NCI-H1436 treated with DMSO at 0.1 percent for 48 hours (cell line): ENCODE results near the gene CARD10.

Experiments
- DNase-seq: peaks from one replicate; lab custom pipeline; 2025; lab: John Stamatoyannopoulos, UW

CARD10 gene

DNA sequence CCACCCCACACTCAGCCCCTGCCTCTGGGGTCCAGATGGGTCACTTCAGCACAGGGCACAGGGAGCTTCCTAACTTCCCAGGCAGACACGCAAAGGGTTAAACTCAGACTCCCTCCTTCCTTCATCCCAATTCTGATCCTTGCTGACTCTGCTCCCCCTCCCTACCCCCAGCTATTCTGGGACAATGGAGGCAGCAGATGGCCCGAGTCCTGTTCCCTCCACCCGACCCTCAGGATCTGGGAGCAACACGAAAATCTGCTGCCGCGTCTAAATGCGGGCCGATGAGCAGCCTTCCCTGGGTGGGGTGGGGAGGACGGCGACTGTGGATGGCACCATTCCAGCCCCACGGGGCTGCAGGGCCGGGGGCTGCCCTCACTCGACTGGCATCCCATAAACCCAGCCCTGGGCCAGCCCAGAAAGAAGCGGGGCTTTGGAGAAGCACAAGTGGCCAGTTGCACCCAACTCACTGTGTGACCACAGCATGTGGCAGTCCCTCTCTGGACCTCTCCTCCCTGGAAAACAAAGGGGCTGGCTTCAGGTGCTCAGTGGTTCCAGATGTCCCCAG is 51.7 kb downstream of the CARD10 start:
- DNase-seq = no peak

DNA sequence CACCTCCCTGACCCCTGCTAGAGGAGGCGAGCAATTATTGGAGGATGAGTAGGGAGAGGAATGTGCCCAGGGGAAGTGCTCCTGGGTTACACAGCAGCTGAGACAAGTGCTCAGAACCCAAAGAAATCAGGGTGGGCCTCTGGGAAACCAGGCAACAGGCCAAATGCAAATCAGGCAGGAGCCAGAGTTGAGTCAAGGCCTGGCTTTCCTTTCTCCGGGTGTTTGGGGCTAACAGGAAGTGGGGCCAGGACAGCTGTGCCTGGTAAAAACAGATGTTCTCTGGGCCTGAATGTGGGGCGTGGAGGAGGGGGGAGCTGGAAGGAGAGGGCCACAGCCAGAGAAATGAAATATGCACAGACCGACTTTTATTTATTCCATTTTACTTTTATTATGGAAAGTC is 55.0 kb downstream of the CARD10 start:
- no peak for DNase-seq

GRCh38 chr22:37462983-37463382 is 56.2 kb downstream of the CARD10 start:
- DNase-seq = no peak

DNA sequence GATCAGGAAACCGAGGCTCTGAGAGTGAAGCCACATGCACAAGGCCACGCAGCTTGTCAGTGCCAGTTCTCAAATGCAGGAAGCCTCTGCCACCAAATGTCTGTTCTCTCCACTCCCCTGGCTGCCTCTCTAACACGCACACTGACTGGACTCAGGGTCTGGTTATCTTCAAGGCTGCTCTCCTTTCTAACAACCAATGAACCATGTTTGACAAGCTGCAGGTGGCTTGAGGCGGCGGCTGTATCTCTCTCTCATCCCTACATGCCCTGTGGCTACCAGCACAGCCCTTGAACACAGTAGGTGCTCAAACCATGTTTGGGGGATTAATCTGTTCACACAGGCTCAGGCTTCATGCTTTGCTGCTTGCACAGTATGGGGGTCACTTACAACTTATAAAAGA is 56.8 kb downstream of the CARD10 start:
- DNase-seq = no peak

DNA sequence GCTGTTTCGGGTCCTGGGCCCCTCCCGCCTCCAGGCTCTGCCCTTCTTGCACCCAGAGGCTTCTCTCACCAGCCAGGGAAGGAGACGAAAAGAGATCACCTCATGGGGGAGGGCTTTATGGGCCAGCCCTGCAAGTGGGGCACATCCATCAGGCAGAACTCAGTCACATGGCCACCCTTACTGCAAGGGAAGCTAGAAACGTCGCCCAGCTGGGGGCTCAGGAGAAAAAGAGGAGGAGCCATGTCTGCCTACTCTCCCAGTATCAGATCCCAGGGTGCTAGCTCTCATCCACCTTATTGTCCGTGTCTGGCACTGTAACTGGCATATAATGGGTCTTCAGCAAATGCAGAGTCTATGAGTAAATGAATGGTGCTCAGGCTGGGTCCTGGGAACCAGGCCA is 57.3 kb downstream of the CARD10 start:
- no peak for DNase-seq

GRCh38 chr22:37460684-37461083 is 58.5 kb downstream of the CARD10 start:
- no peak for DNase-seq

DNA sequence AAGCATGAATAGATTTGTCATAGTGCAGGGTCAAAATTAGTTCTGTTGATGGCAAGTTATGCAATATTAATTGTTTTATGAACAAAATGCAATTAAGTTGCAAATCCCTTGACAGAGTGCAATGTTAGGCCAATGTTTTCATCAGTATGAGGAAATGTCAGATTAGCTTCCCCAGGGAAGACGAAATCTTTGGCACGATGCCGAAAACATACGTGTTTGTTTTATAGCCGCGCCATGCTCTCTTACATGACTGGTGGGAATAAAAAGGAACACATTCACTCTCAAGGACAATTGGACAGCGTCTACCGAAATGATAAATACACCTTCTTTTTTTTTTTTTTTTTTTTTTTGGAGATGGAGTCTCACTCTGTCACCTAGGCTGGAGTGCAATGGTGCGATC is 60.0 kb downstream of the CARD10 start:
- DNase-seq = no peak

DNA sequence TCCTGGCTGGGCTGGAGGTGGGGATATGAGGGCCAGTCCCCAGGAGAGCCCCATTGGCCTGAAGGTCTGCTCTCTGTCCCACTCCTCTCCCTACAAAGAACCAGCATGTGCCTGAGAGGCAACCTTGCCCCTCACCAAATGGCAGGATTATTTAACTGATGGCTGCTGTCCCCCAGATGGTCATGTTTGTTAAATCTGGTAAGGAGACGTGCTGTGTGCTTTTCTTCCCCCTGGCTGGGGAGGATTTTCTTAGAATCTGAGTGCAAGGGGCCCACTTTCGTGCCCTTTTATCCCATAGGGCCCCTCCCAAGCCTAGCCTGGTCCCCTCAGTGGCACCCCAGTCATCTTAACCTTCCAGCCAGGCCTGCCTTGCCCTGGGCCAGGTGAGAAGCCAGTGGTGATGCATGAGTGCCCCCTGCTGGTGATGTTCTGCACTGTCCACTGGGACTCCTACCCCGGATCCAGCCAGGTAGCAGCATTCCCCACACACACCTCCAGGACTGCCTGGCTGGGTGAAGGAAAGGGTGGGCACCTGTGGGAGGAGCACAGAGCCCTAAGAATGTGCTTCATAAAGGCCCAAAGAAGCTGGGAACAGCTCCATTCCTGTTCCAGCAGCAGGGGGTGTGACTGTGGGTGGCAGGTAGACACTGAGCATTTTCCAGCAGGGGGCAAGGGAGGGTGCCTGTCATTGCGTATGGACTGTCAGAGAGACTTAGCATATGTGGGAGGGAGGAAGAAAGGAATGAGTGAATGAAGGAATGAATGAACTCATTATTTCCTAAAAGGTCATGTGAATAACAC is 61.9 kb downstream of the CARD10 start:
- no peak for DNase-seq

DNA sequence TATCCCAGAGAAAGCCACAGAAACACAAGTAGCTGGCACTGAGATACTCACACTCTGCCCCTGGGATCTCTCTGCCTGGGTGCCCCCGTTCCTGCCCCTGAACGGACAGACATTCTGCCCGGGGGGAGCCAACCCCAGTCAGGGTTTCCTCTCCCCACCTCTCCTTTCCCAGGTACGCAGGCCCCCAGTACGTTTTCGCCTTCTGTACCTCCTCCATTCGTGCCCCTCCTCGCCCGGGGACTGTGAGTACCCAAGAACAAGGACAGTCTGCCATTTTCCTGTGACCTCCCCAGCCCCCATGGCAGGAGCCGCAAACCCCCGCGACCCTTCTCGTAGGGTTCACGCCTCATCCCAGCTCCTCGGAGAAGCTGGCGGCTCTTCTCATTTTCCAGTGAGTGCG is 62.9 kb downstream of the CARD10 start:
- no peak for DNase-seq

DNA sequence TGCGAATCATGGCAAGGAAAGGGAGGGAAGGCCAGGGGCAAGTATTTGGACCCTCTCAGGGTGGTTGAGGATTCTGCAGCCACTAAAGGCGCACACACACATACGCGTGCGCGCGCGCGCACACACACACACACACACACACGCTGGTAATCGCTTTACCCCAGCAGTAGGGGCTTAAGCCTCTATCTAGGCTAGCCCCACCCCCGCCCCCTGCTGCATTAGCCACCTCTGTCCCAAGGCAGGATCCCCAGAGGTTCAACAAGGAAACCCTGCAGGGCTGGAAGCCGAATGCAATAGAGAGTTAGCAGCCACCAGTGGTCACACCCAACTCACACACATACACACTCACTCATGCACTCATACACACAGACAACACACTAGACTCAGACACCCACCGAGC is 63.3 kb downstream of the CARD10 start:
- no peak for DNase-seq

- no peak for DNase-seq
Measured at GRCh38 chr22:37454857-37455686, 64.1 kb downstream of the CARD10 start.

- no peak for DNase-seq
Measured at GRCh38 chr22:37453696-37454095, 65.5 kb downstream of the CARD10 start.

DNA sequence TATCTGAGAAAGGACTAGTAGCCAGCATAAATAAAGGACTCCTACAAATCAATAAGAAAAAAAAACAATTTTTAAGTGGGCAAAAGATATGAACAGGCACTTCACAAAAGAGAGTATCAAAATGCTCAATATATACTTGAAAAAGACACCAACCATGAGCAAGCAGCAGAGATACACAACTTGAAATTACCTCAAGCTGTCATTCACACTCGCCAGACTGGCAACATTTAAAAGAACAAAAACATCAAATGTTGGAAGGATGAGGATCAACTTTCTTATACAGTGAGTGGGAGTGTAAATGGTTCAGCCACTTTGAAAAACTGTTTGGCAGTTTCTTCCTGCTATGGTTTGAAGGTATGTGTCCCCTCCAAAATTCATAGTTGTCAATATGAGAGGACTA is 68.0 kb downstream of the CARD10 start:
- DNase-seq = no peak

DNA sequence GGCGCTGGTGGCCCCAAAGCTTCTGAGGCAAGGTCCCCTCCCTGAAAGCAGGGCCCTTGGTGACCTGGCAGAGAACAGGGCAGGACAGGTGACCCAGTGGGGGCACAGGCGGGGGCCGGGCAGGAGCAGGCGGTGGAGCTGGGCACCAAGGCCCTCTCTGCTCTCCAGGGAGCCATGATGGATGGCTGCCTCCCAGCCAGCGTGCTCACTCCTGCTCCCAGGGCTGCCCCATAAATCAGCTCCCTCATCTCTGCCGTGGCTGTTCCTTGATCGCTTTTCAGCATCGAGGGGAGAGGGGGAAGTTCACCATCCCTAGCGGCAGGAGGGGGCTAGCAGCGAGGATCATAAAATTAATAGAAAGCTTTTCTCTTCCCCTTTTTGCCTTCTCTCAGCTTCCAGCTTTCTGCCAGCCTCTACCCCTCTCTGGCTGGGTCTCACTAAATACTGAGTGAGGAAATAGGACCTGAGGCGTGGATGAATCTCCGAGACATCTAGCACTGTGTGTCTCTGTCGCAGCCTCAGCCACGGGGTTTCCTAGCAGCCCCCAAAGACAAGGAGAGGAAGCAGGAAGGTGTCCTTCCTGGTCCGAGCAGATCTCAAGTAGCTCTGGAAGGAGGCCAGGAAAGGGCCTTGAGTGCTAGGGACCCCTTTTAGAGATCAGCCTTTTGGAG is 69.7 kb downstream of the CARD10 start:
- DNase-seq = no peak

DNA sequence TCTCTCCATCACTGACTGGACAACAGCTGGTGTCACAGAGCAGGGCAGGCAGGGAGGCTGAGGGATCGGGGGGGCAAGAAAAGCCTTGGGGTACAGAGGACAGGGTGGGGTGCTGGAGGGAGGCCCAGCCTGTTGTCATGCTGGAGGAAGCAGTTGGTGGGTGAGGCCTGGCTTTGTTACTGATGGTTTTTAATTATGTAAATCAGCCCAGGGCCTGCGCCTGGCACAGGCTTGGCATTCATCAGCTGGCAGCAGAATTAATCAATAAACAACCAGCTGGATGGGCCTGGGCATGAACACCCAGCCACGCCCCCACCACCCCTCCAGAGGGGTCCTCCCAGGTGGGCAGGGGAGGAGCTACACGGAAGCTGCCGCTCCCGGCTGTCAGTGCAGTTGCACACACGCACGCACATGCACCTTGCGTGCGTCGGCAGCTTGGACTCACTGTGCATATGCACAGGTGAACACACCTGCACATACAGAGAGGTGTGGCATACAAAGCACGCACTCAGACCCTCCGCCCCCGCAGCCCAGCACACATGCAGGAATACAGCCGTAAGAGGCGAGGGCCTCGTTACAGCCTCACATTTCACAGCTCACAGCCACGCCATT is 70.6 kb downstream of the CARD10 start:
- no peak for DNase-seq

DNA sequence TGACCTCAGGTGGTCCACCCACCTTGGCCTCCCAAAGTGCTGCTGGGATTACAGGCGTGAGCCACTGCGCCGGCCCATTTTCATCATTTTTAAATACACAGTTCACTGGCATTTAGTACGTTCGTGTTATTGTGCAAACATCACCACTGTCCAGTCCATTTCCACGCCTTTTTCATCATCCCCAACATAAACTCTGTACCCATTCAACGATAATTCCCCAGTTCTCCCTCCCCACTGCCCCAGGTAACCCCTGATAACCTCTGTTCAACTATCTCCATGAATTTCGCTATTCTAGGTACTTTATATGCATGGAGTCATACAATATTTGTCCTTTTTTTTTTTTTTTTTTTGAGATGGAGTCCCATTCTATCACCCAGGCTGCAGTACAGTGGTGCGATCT is 73.7 kb downstream of the CARD10 start:
- no peak for DNase-seq

- DNase-seq = no peak
Measured at GRCh38 chr22:37443977-37444376, 75.2 kb downstream of the CARD10 start.

DNA sequence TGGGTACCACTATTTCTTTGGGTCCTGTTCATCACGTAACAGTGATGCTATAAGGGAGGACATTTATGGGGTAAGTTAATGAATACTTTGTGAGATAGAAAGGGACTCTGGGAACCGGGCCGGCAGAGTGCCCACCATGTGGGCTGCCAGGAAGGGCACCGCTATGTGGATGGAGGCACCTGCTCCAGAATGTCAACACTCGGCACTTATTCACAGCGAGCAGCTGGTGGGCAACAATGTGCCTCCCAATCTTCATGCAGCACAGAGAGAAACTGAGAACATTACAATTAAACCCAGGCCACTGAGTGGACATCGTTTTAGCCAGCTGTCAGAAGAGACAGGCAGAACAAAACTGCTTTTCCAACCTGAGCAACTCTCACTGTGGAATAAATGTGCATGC is 76.1 kb downstream of the CARD10 start:
- DNase-seq = no peak

GRCh38 chr22:37442537-37442936 is 76.7 kb downstream of the CARD10 start:
- no peak for DNase-seq

- no peak for DNase-seq
Measured at GRCh38 chr22:37442135-37442534, 77.1 kb downstream of the CARD10 start.

- no peak for DNase-seq
Measured at GRCh38 chr22:37440875-37441274, 78.3 kb downstream of the CARD10 start.
